Measurements from ENCODE around the gene PSME3IP1.

PSME3IP1 gene

DNA sequence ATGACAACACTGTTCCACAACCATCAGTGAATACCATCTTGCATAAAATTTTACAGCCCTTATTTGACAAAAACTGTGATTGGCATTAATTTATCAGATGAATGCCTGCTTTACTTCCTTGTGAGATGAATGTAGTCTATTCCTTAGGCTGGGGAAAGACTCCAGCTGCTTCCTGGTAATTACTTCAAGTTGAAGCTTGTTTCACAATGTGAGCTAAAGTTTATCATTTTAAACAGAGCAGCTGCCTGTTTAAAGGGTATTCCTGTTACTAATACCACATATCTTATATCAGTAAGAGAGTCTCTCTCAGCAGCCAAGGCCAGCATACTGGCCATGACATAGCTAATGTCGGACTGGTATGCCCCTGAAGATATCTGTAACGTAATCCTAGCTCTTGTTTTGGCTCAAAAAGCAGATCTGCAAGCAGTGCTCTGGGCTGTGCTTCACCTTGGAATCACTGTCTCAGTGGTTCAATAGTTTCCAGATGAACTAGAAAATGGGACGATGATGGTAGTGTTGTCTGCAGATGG lies 46.0 kb upstream of the PSME3IP1 start:
- Histone ChIP-seq H3K9ac (no peak overlapping the region), H3K4me3 (ENCODE audit: low read depth, low read length) (no peak overlapping the region), H3K79me2 (peaks cover 3% of the 10 kb centered on the region), H3K27me3 (ENCODE audit: control insufficient read depth, insufficient read depth, low read length) (no peaks in the 10 kb centered on the region), H3K4me2 (ENCODE audit: low read length) (no peak overlapping the region), H3K36me3 (ENCODE audit: control insufficient read depth, insufficient read depth, low read length) (no peaks in the 10 kb centered on the region), H3K27ac (peak overlapping the region; percentile 31), H3K4me1 (peaks cover 12% of the 10 kb centered on the region), H3K9me3 (ENCODE audit: control insufficient read depth, low read length) (no peaks in the 10 kb centered on the region), H2AFZ (no peak overlapping the region)
- TF ChIP-seq, protein P1, sequence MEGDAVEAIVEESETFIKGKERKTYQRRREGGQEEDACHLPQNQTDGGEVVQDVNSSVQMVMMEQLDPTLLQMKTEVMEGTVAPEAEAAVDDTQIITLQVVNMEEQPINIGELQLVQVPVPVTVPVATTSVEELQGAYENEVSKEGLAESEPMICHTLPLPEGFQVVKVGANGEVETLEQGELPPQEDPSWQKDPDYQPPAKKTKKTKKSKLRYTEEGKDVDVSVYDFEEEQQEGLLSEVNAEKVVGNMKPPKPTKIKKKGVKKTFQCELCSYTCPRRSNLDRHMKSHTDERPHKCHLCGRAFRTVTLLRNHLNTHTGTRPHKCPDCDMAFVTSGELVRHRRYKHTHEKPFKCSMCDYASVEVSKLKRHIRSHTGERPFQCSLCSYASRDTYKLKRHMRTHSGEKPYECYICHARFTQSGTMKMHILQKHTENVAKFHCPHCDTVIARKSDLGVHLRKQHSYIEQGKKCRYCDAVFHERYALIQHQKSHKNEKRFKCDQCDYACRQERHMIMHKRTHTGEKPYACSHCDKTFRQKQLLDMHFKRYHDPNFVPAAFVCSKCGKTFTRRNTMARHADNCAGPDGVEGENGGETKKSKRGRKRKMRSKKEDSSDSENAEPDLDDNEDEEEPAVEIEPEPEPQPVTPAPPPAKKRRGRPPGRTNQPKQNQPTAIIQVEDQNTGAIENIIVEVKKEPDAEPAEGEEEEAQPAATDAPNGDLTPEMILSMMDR (IDR thresholded peaks at IDR 0.05), result no peak

DNA sequence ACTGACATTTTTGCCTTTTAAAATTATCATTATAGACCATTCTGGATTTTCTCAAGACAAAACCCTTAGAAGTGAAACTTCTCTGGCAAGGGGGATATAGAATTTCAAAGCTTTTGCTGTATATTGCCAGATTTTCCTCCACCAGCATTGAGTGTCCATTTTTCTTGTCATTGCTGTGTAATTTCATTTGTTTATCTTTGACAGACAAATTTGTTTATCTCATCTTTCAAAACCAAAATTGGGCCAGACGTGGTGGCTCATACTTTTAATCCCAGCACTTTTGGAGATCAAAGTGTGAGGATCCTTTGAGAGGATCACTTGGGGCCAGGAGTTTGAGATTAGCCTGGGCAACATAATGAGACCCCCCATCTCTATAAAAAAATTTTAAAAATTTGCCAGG lies 43.2 kb upstream of the PSME3IP1 start:
- no peaks in the 10 kb centered on the region for H3K36me3 ChIP-seq (ENCODE audit: control insufficient read depth, insufficient read depth, low read length)
- TF ChIP-seq, protein P1 (IDR thresholded peaks at IDR 0.05), result no peak
- no peaks in the 10 kb centered on the region for H3K27me3 ChIP-seq (ENCODE audit: control insufficient read depth, insufficient read depth, low read length)
- no peak overlapping the region for H3K27ac ChIP-seq
- no peak overlapping the region for H3K4me2 ChIP-seq (ENCODE audit: low read length)
- no peak overlapping the region for H3K4me3 ChIP-seq (ENCODE audit: low read depth, low read length)
- H3K9ac ChIP-seq, result no peak overlapping the region
- peaks cover 3% of the 10 kb centered on the region for H3K79me2 ChIP-seq
- no peak overlapping the region for H2AFZ ChIP-seq
- no peaks in the 10 kb centered on the region for H3K9me3 ChIP-seq (ENCODE audit: control insufficient read depth, low read length)
- H3K4me1 ChIP-seq, result peaks cover 12% of the 10 kb centered on the region

DNA sequence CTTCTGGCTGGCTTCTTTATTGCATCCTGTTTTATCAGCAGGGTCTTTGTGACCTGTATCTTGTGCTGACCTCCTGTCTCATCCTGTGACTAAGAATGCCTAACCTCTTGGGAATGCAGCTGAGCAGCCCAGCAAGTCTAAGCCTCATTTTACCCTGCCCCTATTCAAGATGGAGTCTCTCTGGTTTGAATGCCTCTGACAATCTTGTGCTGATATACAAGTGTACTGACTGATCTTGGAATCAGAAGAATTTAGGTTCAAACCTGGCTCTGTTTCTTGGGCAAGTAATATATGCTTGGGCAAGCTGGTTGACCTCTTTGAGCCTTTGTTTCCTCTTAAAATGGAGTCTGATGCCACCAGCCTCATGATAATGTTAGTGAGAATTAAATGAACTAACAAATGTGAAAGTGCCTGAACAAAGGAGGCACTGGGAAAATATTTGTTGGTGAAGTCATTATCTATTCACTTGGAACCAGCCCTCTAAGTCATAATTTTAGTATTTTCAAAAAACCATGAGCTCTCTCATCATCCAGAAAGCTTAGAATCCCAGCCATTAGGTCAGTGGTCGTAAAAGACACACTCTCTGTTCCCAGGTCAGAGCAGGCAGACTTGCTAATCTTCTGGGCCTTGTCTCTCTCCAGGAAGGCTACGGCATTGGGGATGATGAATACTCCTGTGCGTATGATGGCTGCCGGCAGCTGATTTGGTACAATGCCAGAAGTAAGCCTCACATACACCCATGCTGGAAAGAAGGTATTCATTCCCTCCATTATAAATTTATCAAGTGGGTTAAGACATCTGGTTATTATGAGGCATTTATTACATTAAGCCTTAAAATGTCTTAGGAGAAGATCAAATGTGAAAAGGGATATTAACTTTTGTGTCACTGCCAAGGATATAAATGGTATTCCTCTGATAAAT lies 41.1 kb upstream of the PSME3IP1 start:
- no peaks in the 10 kb centered on the region for H3K27me3 ChIP-seq (ENCODE audit: control insufficient read depth, insufficient read depth, low read length)
- no peaks in the 10 kb centered on the region for H3K79me2 ChIP-seq
- no peaks in the 10 kb centered on the region for H3K36me3 ChIP-seq (ENCODE audit: control insufficient read depth, insufficient read depth, low read length)
- no peak overlapping the region for H3K9ac ChIP-seq
- no peak overlapping the region for H3K4me3 ChIP-seq (ENCODE audit: low read depth, low read length)
- TF ChIP-seq, protein P1 (IDR thresholded peaks at IDR 0.05), result no peak
- no peak overlapping the region for H3K27ac ChIP-seq
- H3K9me3 ChIP-seq (ENCODE audit: control insufficient read depth, low read length), result no peaks in the 10 kb centered on the region
- H2AFZ ChIP-seq, result no peak overlapping the region
- H3K4me2 ChIP-seq (ENCODE audit: low read length), result no peak overlapping the region
- H3K4me1 ChIP-seq, result peaks cover 6% of the 10 kb centered on the region

DNA sequence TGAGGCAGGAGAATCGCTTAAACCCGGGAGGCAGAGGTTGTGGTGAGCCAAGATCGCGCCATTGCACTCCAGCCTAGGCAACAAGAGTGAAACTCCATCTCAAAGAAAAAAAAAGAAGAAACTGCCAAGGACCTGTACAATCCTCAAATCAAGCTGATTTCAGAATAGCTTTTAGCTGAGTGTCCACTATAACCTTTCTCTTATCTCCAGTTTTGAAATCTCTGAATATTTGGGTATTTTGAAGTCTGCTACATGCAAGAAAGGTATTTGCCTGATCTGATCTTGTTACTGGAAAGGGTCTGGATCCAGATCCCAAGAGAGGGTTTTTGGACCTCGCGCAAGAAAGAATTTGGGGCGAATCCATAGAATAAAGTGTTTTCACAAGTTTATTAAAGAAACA lies 40.1 kb upstream of the PSME3IP1 start:
- Histone ChIP-seq H3K9me3 (ENCODE audit: control insufficient read depth, low read length) (no peaks in the 10 kb centered on the region), H3K36me3 (ENCODE audit: control insufficient read depth, insufficient read depth, low read length) (no peaks in the 10 kb centered on the region), H3K27ac (no peak overlapping the region), H3K4me3 (ENCODE audit: low read depth, low read length) (no peak overlapping the region), H2AFZ (no peak overlapping the region), H3K9ac (no peak overlapping the region), H3K4me2 (ENCODE audit: low read length) (no peak overlapping the region), H3K27me3 (ENCODE audit: control insufficient read depth, insufficient read depth, low read length) (no peaks in the 10 kb centered on the region), H3K4me1 (no peaks in the 10 kb centered on the region), H3K79me2 (no peaks in the 10 kb centered on the region)
- TF ChIP-seq, protein P1 (IDR thresholded peaks at IDR 0.05), result no peak

All from parathyroid adenoma (tissue), 2 donors.